Activated CD4-positive, alpha-beta T cell treated with anti-CD3 and anti-CD28 coated beads, Interleukin-2, Interleukin-6, amounts not matched to agents 100 ng/mL and 50 ng/mL, durations not matched to agents 16 hours and 8 hours (primary cell): ENCODE data around the gene CES3.
"Not testable (repeated sequence)": the region's sequence is repeated elsewhere in the genome, so short reads cannot be mapped to it uniquely, and the experiment has no call there.

Source experiments
- DNase-seq: peaks from one replicate; pipeline ENCODE4 v3.0.0-alpha.2; 2020

The CES3 gene

GRCh38 chr16:66947302-66948065 lies 13.6 kb upstream of the CES3 start:
- peak; percentile 92 for DNase-seq

- no peak for DNase-seq
Measured at GRCh38 chr16:66948134-66948836, 12.8 kb upstream of the CES3 start.

GRCh38 chr16:66948837-66949225 lies 12.2 kb upstream of the CES3 start:
- no peak for DNase-seq

DNA sequence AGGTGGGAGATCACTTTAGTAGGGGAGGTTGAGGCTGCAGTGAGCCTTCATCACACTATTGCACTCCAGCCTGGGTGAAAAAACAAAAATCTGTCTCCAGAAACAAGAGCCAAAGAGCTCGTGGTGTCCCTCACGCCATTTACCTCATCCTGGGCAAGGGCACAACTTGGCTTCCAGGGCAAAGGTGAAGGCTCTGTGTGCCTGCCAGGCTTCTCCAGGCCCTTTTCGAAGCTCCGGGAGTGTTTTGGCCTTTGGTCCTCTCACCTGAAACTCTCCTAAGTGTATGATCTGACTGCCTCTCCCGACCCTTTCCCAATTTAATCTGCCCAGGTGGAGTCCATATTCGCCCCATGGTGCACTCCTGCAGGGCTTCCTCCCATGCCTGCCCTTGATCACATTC lies 11.6 kb upstream of the CES3 start:
- DNase-seq: no peak

DNA sequence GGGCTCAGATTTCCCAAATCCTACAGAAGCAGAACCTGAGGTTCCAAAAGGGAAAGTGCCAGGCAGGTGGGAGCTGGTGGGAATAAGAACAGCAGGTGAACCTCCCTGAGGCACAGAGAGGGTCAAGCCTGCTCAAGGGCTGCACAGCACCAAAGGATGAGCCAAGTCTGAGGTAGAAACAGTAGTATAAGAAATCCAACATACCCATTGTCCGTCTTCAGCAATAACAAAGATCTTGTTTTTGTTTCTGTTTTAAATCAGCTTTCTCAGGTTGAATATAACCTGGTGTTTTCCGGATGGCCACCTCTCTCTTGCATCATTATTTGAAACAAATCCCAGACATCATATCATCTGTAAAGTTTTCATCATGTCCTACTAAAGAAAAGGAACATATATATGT lies 10.6 kb upstream of the CES3 start:
- peak; percentile 51 for DNase-seq

DNA sequence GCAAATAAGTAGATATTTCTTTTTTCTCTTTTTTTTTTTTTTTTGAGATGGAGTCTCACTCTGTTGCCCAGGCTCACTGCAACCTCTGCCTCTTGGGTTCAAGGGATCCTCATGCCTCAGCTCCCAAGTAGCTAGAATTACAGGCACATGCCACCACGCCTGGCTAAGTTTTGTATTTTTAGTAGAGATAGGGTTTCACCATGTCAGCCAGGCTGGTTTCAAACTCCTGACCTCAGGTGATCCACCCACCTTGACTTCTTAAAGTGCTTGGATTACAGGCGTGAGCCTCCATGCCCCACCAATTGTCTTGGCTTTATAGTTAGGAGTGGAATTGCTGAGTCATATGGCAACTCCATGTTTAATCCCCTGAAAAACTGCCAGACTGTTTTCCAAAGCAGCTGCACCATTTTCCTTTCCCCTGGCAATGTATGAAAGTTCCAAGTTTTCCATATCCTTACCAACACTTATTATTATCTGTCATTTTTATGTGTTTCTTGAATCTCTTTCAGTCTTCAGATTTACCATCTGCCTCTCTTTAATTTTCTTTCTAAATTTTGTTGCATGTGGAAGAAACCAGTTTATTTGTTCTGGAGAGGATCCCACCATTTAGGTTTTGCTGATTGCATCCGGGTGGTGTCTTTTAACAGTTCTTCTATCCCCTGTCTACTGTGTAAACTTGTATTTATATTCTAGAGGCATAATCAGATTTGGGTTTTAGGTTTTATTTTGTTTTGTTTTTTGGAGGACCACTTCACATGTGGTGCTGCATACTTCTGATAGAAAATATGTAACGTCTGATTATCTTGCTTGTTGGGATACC lies 9.9 kb upstream of the CES3 start:
- no peak for DNase-seq

DNA sequence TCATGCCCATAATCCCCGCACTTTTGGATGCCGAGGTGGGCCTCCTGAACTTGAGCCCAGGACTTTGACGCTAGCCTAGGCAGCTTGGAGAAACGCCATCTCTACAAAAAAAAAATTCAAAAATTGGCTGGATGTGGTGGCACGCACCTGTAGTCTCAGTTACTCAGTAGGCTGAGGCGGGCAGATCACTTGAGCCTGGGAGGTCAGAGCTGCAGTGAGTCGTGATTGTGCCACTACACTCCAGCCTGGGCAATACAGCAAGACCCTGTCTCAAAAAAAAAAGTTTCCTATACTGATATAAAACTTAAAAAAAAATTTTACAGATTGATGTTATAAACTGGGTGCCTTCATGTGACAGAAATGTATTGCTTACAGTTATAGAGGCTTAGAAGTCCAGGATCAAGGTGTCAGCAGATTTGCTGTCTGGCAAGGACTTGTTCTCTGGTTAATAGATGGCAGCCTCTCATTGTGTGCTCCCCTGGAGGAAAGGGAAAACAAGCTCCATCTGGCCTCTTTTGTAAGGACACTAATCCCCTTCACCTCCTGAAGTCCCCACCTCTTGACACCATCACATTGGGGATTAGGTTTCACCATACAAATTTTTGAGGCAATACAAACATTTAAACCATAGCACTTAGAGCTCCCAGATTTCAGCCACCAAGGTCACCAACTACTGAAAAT lies 8.5 kb upstream of the CES3 start:
- DNase-seq: no peak

GRCh38 chr16:66953462-66954096 lies 7.5 kb upstream of the CES3 start:
- no peak for DNase-seq

- DNase-seq: peak; percentile 88
Measured at GRCh38 chr16:66954097-66954659, 6.9 kb upstream of the CES3 start.

DNA sequence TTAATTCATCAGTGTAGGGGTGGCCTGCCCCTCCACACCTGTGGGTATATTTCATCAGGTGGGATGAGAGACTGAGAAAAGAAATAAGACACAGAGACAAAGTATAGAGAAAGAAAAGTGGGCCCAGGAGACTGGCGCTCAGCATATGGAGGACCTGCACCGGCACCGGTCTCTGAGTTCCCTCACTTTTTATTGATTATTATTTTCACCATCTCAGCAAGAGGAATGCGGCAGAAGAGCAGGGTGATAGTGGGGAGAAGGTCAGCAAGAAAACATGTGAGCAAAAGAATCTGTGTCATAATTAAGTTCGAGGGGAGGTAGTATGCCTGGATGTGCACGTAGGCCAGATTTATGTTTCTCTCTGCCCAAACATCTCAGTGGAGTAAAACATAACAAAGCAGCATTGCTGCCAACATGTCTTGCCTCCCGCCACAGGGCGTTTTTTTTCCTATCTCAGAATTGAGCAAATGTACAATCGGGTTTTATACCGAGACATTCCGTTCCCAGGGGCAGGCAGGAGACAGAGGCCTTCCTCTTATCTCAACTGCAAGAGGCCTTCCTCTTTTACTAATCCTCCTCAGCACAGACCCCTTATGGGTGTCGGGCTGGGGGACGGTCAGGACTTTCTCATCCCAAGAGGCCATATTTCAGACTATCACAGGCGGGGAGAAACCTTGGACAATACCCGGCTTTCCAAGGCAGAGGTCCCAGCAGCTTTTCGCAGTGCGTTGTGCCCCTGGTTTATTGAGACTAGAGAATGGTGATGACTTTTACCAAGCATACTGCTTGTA lies 5.5 kb upstream of the CES3 start:
- DNase-seq: not testable (repeated sequence)

GRCh38 chr16:66956154-66956457 lies 5.0 kb upstream of the CES3 start:
- not testable (repeated sequence) for DNase-seq

- no peak for DNase-seq
Measured at GRCh38 chr16:66958857-66959703, 2.0 kb upstream of the CES3 start.

DNA sequence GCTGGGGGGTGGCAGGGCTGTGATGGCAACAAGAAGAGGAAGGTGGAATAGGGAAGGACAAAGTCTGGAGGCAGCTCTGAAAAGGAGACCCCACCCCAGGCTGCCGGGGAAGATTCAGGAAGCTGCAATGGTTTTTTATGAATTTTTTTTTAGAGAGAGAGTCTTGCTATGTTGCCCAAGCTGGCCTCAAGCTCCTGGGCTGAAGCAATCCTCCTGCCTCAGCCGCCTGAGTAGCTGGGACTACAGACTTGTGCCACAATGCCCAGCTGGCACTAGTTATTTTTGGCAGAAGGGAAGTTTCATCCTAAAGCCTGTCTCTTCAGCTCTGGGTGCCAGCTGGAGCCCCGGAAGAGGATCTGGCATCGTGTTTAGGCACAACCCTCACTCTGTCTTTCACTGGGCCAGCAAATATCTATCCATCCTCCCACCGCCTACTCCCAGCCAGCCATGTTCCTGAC lies 1.3 kb upstream of the CES3 start:
- no peak for DNase-seq

DNA sequence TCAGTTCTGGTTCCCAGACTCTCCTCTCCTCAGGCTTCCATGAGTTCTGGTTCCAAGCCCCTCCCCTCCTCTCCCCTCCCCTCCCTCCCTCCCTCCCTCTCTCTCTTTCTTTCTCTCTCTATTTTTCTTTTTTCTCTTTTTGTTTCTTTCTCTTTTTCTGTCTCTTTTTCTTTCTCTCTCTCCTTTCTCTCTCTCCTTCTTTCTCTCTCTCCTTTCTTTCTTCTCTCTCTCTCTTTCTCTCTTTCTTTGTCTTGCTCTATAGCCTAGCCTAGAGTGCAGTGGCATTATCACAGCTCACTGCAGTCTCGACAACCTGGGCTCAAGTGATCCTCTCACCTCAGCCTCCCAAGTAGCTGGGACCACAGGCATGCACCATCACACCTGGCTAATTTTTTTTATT lies 796 bp upstream of the CES3 start:
- no peak for DNase-seq

GRCh38 chr16:66961914-66962313 lies 848 bp downstream of the CES3 start:
- peak; percentile 37 for DNase-seq

DNA sequence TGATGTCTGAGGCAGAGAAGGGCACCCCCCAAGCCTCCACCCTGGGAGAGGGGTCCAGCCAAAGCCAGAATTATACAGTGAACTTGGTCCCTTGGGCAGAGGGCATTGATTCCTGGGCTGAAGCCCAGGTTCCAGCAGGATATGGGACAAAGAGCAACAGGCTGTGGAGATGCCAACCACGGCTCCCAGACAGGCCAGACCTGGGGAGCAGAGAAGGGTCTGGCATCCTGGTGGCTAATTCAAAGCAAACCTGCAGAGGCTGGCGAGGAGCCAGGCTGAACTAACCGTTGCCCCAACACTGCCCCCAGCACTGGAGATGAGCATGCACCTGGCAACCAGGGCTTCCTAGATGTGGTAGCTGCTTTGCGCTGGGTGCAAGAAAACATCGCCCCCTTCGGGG lies 3.0 kb downstream of the CES3 start:
- DNase-seq: no peak

DNA sequence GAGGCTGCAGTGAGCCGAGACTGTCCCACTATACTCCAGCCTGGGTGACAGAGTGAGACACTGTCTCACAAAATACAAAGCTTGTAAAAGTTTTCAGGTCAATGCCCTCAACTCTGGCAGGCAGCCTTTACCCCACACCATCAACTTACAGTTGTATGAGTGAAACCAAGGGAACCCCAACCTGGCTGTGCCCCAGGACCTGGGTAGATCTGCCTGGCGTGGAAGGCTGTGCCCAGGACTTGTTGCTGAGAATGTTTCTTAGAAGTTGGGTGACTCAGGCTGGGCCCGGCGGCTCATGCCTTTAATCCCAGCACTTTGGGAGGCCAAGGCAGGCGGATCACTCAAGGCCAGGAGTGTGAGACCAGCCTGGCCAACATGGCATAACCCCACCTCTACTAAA lies 7.8 kb downstream of the CES3 start:
- DNase-seq: no peak

DNA sequence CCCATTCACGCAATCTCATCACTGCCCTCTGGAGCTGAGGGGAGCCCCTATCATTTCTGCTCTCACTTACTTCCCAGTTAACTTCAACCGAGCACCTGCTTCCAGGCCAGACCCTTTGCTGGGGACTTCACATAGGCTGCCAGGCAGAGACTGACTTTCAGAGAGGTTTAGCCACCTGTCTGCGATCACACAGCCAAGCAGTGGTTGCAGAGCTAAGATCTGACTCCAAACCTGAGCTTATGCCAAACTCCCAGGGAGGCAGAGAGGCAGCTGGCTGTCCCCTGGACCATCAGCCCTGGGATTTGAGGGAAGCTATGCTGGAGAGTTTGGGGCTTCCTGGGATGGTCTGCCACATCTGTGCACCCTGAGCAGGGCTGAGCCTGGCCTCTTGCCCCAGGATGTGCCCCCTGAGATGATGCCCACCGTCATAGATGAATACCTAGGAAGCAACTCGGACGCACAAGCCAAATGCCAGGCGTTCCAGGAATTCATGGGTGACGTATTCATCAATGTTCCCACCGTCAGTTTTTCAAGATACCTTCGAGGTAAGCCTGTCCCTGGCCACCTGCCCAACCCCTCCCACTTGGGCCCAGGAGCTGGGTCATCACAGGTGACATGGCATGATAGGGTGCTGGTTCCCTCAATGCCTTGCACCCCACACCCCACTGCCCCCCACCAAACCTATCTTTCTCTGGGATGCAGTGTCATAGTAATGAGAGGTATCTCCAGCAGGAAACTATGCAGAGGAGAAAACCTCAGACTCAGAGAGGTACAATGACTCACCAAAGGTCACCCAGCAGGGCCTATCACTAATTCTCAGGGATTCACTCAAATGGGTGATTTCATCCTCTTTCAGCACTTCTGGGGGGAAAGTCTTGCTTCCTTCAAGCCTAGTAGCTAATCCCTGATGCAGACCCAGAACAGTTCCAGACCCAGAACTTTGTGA lies 10.0 kb downstream of the CES3 start:
- no peak for DNase-seq

GRCh38 chr16:66972983-66973382 lies 11.9 kb downstream of the CES3 start:
- DNase-seq: no peak
